ENCODE data around the gene CTBP1. TPM values are rescaled to one million over a fixed set of nuclear protein-coding genes. Genes with fewer than 3 reads are reported as not detected.

The CTBP1 gene
- total and polyA plus RNA-seq, 2 of the 8 experiments (the other 6 are each of a cell fraction or from before 2014, with no cell fraction given), result 128 to 185 TPM

DNA sequence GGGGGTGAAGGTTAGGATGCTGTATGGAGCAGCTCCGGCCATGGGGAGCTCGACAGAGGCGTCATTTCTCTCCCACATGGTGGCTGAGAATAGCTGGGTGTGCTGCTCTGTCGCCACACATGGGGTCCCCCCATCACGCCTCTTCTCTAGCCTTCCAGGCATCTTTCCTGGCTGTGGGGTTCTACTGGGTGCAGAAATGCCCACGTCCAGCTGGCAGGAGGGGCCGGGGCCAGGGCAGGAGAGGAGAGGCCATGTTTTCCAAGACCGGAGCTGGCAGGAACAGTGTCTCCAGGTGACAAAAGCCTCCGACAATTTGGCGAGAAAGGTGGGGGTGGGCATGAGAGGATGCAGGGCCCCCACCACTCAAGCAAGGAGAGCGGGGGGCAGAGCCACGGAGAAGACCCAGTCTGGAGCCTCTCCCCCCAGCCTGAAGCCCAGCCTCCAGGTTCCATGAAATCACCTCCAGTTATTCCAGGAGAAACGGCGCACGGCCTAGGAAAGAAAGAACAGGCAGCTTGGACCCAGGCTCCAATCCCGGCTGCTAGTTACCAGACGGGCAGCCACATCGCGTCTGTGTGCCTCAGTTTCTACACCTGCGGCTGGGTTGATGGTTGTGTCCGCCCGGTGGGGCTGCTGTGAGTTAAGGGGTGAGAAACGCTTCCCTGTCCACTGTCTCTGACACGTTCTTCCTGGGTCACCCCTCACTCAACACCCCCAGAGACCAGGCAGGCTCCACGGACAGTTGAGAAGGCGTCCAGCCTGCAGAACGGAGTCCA, 49.2 kb downstream of the CTBP1 start:
- Histone ChIP-seq H3K36me3 (ENCODE audit: control insufficient read depth in 2 of 4, insufficient read depth in 4 of 4, low read length in 3 of 4) (no peaks in the 10 kb centered on the region), H2BK15ac (ENCODE audit: low read length) (no peak overlapping the region), H3K27ac (ENCODE audit: low read depth, low read length) (no peak overlapping the region), H4K20me1 (replicated peaks in 1 of 2; ENCODE audit: control insufficient read depth in 1 of 2, insufficient read depth in 2 of 2, low read length in 2 of 2) (no peaks in the 10 kb centered on the region), H3K9ac (replicated peaks in 1 of 4; ENCODE audit: extremely low read depth in 1 of 4, low read depth in 3 of 4, low read length in 3 of 4) (no peak overlapping the region), H2BK12ac (ENCODE audit: low read depth, low read length) (no peak overlapping the region), H3K23ac (ENCODE audit: insufficient read length) (no peak overlapping the region), H3K4me3 (ENCODE audit: extremely low read depth in 1 of 4, insufficient read depth in 2 of 4, low read depth in 3 of 4, low read length in 4 of 4) (no peak overlapping the region), H3K27me3 (replicated peaks in 1 of 4; ENCODE audit: control insufficient read depth in 3 of 4, extremely low read depth in 1 of 4, insufficient read depth in 3 of 4, low read length in 3 of 4) (no peaks in the 10 kb centered on the region; a peak in 2 of 7 replicates), H4K8ac (ENCODE audit: extremely low read depth, insufficient read depth, low read length) (peak overlapping the region; percentile 28; the same call in 1 of the 2 replicates), H4K5ac (ENCODE audit: insufficient read length, low read depth, low read length) (no peak overlapping the region), H3K79me2 (ENCODE audit: control insufficient read depth in 1 of 2, insufficient read depth in 2 of 2, low read length in 2 of 2) (no peaks in the 10 kb centered on the region), H3K4ac (replicated peaks; ENCODE audit: insufficient read length, low read depth, low read length) (no peak overlapping the region), H3K56ac (replicated peaks; ENCODE audit: insufficient read length, low read depth, low read length) (no peak overlapping the region), H3K4me2 (ENCODE audit: insufficient read depth in 1 of 2, low read depth in 2 of 2, low read length in 2 of 2) (no peak overlapping the region), H2AFZ (ENCODE audit: low read length) (no peak overlapping the region), H3K23me2 (ENCODE audit: low read depth, low read length) (no peaks in the 10 kb centered on the region), H3K4me1 (replicated peaks in 1 of 4; ENCODE audit: control insufficient read depth in 3 of 4, insufficient read depth in 4 of 4, low read length in 3 of 4) (no peaks in the 10 kb centered on the region), H3K79me1 (ENCODE audit: low read depth, low read length) (no peaks in the 10 kb centered on the region), H2BK5ac (ENCODE audit: low read depth, low read length) (no peak overlapping the region), H3K14ac (ENCODE audit: insufficient read length) (no peak overlapping the region), H2BK120ac (replicated peaks; ENCODE audit: low read depth, low read length) (no peak overlapping the region), H3K18ac (ENCODE audit: extremely low read depth, low read length) (no peak overlapping the region), H2AK5ac (ENCODE audit: low read depth, low read length) (no peak overlapping the region), H4K91ac (replicated peaks; ENCODE audit: insufficient read length, low read length) (no peak overlapping the region), H2BK20ac (ENCODE audit: low read length) (no peak overlapping the region), H3K9me3 (ENCODE audit: insufficient read depth in 2 of 2, low read depth in 1 of 2, low read length in 1 of 2) (no peaks in the 10 kb centered on the region)
- no peak for TF ChIP-seq NANOG (IDR thresholded peaks at IDR 0.05; ENCODE audit: insufficient read depth, low read depth, low read length, poor library complexity, severe bottlenecking)
- TF ChIP-seq MAFK (IDR thresholded peaks at IDR 0.05; ENCODE audit: low read depth, low read length), result no peak
- TF ChIP-seq BACH1 (IDR thresholded peaks at IDR 0.05; ENCODE audit: low read length), result no peak
- no peak for TF ChIP-seq BRCA1 (IDR thresholded peaks at IDR 0.05; ENCODE audit: low read depth, low read length)
- no peak for TF ChIP-seq SP4 (IDR thresholded peaks at IDR 0.05; ENCODE audit: low read length)
- TF ChIP-seq TAF7 (optimal IDR thresholded peaks at IDR 0.05; ENCODE audit: borderline replicate concordance, low read depth, low read length), result no peak
- no peak for TF ChIP-seq CBX8 (IDR thresholded peaks at IDR 0.05; ENCODE audit: borderline replicate concordance, low read depth, low read length)
- TF ChIP-seq FOSL1 (IDR thresholded peaks at IDR 0.05; ENCODE audit: insufficient read depth, low read depth, low read length), result no peak
- TF ChIP-seq TCF12 (IDR thresholded peaks at IDR 0.05; ENCODE audit: low read depth, low read length), result no peak
- no peak for TF ChIP-seq TAF1 (IDR thresholded peaks at IDR 0.05; ENCODE audit: low read depth, low read length)
- no peak for TF ChIP-seq POLR2AphosphoS5 (IDR thresholded peaks at IDR 0.05; ENCODE audit: low read depth, low read length)
- TF ChIP-seq SP1 (IDR thresholded peaks at IDR 0.05; ENCODE audit: low read depth, low read length), result no peak
- ChIA-PET POLR2A (ENCODE audit: partially characterized antibody) (no interaction called here), CTCF (ENCODE audit: partially characterized antibody) (interaction anchor here (1.1 kb wide), 1 partner anchor 42 kb away, joined by 3 read pairs; no protein-coding TSS in a partner anchor)
- no peak for DNase-seq (ENCODE audit: low read depth in 1 of 2, low spot score in 2 of 2)
- WGBS, 2 experiments (ENCODE audit: extremely low coverage in 1 of 2, insufficient coverage in 1 of 2, insufficient read length in 1 of 2, insufficient replicate concordance in 2 of 2, low coverage in 1 of 2, low lambda C conversion rate in 2 of 2, missing lambda C conversion rate in 1 of 2), result 87% methylated on average over 25 of the region's 27 CpGs; no CpG with 5 or more reads in 1 of the 2 experiments
- FAIRE-seq, result no peak
